CD14-positive monocyte (primary cell): ENCODE data around the gene DUSP8. TPM values are rescaled to one million over a fixed set of nuclear protein-coding genes. Genes with fewer than 3 reads are reported as not detected.
A peak's percentile ranks its signal among the peaks of the same experiment; 100 is the strongest.

Experiments
- DNase-seq, 3 donors: peaks; one replicate each; pipeline ENCODE4 v3.0.0-alpha.2; 2011 to 2022
- H2AFZ ChIP-seq: 2 replicates; pipeline ENCODE4 v1.6.0; 2012; ENCODE audit warnings: mild to moderate bottlenecking, low read depth, low read length, inconsistent platforms; ENCODE audit not compliant: insufficient read depth, poor library complexity, severe bottlenecking
- H3K27ac ChIP-seq, 2 donors: 1 replicate in 1 of 2; 2 replicates in 1 of 2; pipeline ENCODE4 v1.5.1; 2012 to 2013; ENCODE audit warnings: low read length in 2 of 2, control low read depth in 1 of 2, inconsistent platforms in 1 of 2, low read depth in 1 of 2, mild to moderate bottlenecking in 1 of 2
- H3K27me3 ChIP-seq, 2 donors: one replicate each; pipeline versions ENCODE4 v1.6.0 to v1.6.1; 2011 to 2013; ENCODE audit warnings: low read length in 2 of 2; ENCODE audit not compliant: control insufficient read depth in 2 of 2, insufficient read depth in 2 of 2
- H3K36me3 ChIP-seq, 2 donors: replicated peaks in 1 of 2; 1 replicate in 1 of 2; 2 replicates in 1 of 2; pipeline versions ENCODE4 v1.5.1 to v1.6.1; 2012 to 2013; ENCODE audit warnings: low read length in 2 of 2, control low read depth in 1 of 2, inconsistent platforms in 1 of 2, mild to moderate bottlenecking in 1 of 2; ENCODE audit not compliant: insufficient read depth in 2 of 2, control insufficient read depth in 1 of 2
- H3K4me1 ChIP-seq, 2 donors: 1 replicate in 1 of 2; 2 replicates in 1 of 2; pipeline versions ENCODE4 v1.5.1 to v1.6.1; 2012 to 2013; ENCODE audit warnings: low read length in 2 of 2, control low read depth in 1 of 2, inconsistent platforms in 1 of 2, mild to moderate bottlenecking in 1 of 2, moderate library complexity in 1 of 2; ENCODE audit not compliant: insufficient read depth in 2 of 2, control insufficient read depth in 1 of 2
- H3K4me2 ChIP-seq: replicated peaks from 2 replicates; pipeline ENCODE3; 2012; ENCODE audit warnings: low read length, moderate library complexity, mild to moderate bottlenecking; ENCODE audit not compliant: poor library complexity, severe bottlenecking; ENCODE audit errors: extremely low read depth
- H3K4me3 ChIP-seq, 3 experiments: fragments of 200-600 bp in 1 of 3; sonication (generic) in 1 of 3; replicated peaks in 1 of 3; 1 replicate in 2 of 3; 2 replicates in 1 of 3; pipeline ENCODE4 v1.5.1; 2011 to 2013; ENCODE audit warnings: low read length in 3 of 3, mild to moderate bottlenecking in 3 of 3, control low read depth in 2 of 3, low read depth in 2 of 3, inconsistent platforms in 1 of 3, moderate library complexity in 1 of 3
- H3K79me2 ChIP-seq: 2 replicates; pipeline ENCODE4 v1.6.0; 2012; ENCODE audit warnings: mild to moderate bottlenecking, control low read depth, inconsistent platforms, low read length, moderate library complexity; ENCODE audit not compliant: insufficient read depth
- H3K9ac ChIP-seq: 2 replicates; pipeline ENCODE4 v1.6.0; 2017; ENCODE audit warnings: low read length, mild to moderate bottlenecking; ENCODE audit not compliant: insufficient read depth, poor library complexity, severe bottlenecking
- H3K9me3 ChIP-seq, 2 donors: replicated peaks in 1 of 2; 1 replicate in 1 of 2; 2 replicates in 1 of 2; pipeline versions ENCODE4 v1.5.1 to v1.6.1; 2012 to 2013; ENCODE audit warnings: low read length in 2 of 2, control low read depth in 1 of 2; ENCODE audit not compliant: control insufficient read depth in 1 of 2, insufficient read depth in 1 of 2
- H4K20me1 ChIP-seq: 2 replicates; pipeline ENCODE4 v1.6.0; 2012; ENCODE audit warnings: mild to moderate bottlenecking, low read length, control low read depth, moderate library complexity; ENCODE audit not compliant: insufficient read depth
- H3K27ac Mint-ChIP-seq, 7 donors: one replicate each; pipeline ENCODE4 v1.8.0; 2020; ENCODE audit warnings: mild to moderate bottlenecking in 7 of 7, mixed read lengths in 7 of 7, moderate library complexity in 6 of 7, inconsistent platforms in 2 of 7
- H3K27me3 Mint-ChIP-seq, 3 donors: one replicate each; pipeline ENCODE4 v1.8.0; 2021 to 2022; ENCODE audit warnings: low read depth in 3 of 3, mild to moderate bottlenecking in 3 of 3, mixed read lengths in 3 of 3, moderate library complexity in 3 of 3, inconsistent platforms in 1 of 3
- H3K36me3 Mint-ChIP-seq, 2 donors: one replicate each; pipeline ENCODE4 v1.8.0; 2020; ENCODE audit warnings: mixed read lengths in 2 of 2, inconsistent platforms in 1 of 2, mild to moderate bottlenecking in 1 of 2
- H3K4me1 Mint-ChIP-seq: one replicate; pipeline ENCODE4 v1.8.0; 2020; ENCODE audit warnings: mild to moderate bottlenecking, mixed read lengths
- H3K4me3 Mint-ChIP-seq, 2 donors: one replicate each; pipeline ENCODE4 v1.8.0; 2020; ENCODE audit warnings: mild to moderate bottlenecking in 2 of 2, mixed read lengths in 2 of 2, moderate library complexity in 1 of 2
- H3K9me3 Mint-ChIP-seq, 7 donors: one replicate each; pipeline ENCODE4 v1.8.0; 2020 to 2022; ENCODE audit warnings: mixed read lengths in 7 of 7, mild to moderate bottlenecking in 6 of 7, moderate library complexity in 6 of 7, inconsistent platforms in 2 of 7
- CTCF ChIP-seq: fragments of 200-600 bp; IDR thresholded peaks from one replicate; pipeline ENCODE4 v1.8.0; 2022; ENCODE audit warnings: antibody characterized with exemption, mild to moderate bottlenecking
- WGBS: methylation state at CpG from one replicate; pipeline ENCODE4 v1.1.5; 2013; ENCODE audit warnings: missing lambda C conversion rate; ENCODE audit not compliant: insufficient coverage; 5-methylcytosine and 5-hydroxymethylcytosine counted together
- intact Hi-C, 2 donors: fragments of 100-400 bp; cut with micrococcal nuclease; formaldehyde crosslinking; loops; one replicate each; pipeline versions ENCODE4 v1.15.0 to v1.15.1; 2023
- polyA plus RNA-seq, 3 donors: library from polyadenylated mRNA; depleted of rRNA in 1 of 3; unstranded in 2 of 3; stranded (reverse) in 1 of 3; fragments of 300-500 nt in 2 of 3; fragments of >200 nt in 1 of 3; fragmentation: Illumina TruSeq in 2 of 3; gene quantifications; 1 replicate in 2 of 3; 2 replicates in 1 of 3; pipeline ENCODE4 v1.2.3, GENCODE V29; 2012 to 2021

DUSP8 gene
- polyA plus RNA-seq, 3 donors = 0.61 TPM; not detected in 2

- DNase-seq = no peak
- Mint-ChIP-seq H3K9me3 (peaks cover 0 to 5% (median 0%) of the 10 kb centered on the region in 7 donors), H3K4me1 (no peaks in the 10 kb centered on the region), H3K27me3 (peaks cover 37 to 64% (median 48%) of the 10 kb centered on the region in 3 donors), H3K36me3 (no peaks in the 10 kb centered on the region), H3K27ac (peak overlapping the region in 1 of 7 donors; percentile 68), H3K4me3 (peak overlapping the region in 1 of 2 donors; percentile 61)
- Histone ChIP-seq H2AFZ (no peak overlapping the region), H3K27ac (no peak overlapping the region), H3K9ac (no peak overlapping the region), H3K4me2 (no peak overlapping the region), H4K20me1 (no peaks in the 10 kb centered on the region), H3K4me1 (no peaks in the 10 kb centered on the region), H3K36me3 (no peaks in the 10 kb centered on the region), H3K79me2 (no peaks in the 10 kb centered on the region), H3K9me3 (no peaks in the 10 kb centered on the region), H3K27me3 (peaks cover 0 to 35% of the 10 kb centered on the region in 2 donors), H3K4me3 (no peak overlapping the region)
- no peak for TF ChIP-seq CTCF
- intact Hi-C loops = no loop called here
- 68% methylated on average over 5 of the region's 9 CpGs for WGBS
Measured at GRCh38 chr11:1555713-1556153, 16.3 kb downstream of the DUSP8 start.

GRCh38 chr11:1554981-1555712 is 16.9 kb downstream of the DUSP8 start:
- Histone ChIP-seq H2AFZ (no peak overlapping the region), H3K4me3 (no peak overlapping the region), H4K20me1 (no peaks in the 10 kb centered on the region), H3K4me1 (no peaks in the 10 kb centered on the region), H3K27me3 (peaks cover 0 to 35% of the 10 kb centered on the region in 2 donors), H3K4me2 (no peak overlapping the region), H3K9me3 (no peaks in the 10 kb centered on the region), H3K79me2 (no peaks in the 10 kb centered on the region), H3K36me3 (no peaks in the 10 kb centered on the region), H3K27ac (no peak overlapping the region), H3K9ac (no peak overlapping the region)
- intact Hi-C loops = no loop called here
- DNase-seq = no peak
- WGBS = 76% methylated on average over 11 of the region's 13 CpGs
- Mint-ChIP-seq H3K9me3 (peaks cover 0 to 5% (median 0%) of the 10 kb centered on the region in 7 donors), H3K36me3 (no peaks in the 10 kb centered on the region), H3K4me3 (peak overlapping the region in 1 of 2 donors; percentile 62), H3K27ac (no peak overlapping the region), H3K4me1 (no peaks in the 10 kb centered on the region), H3K27me3 (peaks cover 39 to 67% (median 48%) of the 10 kb centered on the region in 3 donors)
- TF ChIP-seq CTCF = no peak
